Measurements from ENCODE around the gene AKAP13. TPM values are rescaled to one million over a fixed set of nuclear protein-coding genes. Genes with fewer than 3 reads are reported as not detected.
A peak's percentile ranks its signal among the peaks of the same experiment; 100 is the strongest.
"Not testable (repeated sequence)": the region's sequence is repeated elsewhere in the genome, so short reads cannot be mapped to it uniquely, and the experiment has no call there.

AKAP13 gene
- polyA plus RNA-seq, 1 donor from 2014 or later: 10.0 TPM

DNA sequence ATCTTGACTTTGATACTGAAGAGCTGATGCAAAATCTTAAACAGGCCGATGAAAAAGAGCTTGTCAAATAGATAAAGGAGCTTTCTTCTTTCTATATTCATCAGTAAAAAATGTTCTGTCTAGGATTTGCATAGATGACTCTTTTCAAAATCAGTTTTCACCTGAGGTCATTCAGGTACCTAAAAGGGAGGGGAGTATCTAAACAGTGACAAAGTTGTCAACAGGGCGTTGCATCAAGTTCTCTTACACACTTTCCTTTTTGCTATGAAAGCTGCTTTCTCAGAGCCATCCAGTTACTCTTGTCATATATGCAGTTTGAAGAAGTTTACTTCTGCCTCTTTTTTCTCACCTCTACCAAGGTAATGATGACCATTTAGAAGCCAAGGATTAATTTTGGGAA is 60.0 kb downstream of the AKAP13 start:
- Histone ChIP-seq H3K9ac (ENCODE audit: low read length) (no peak overlapping the region), H3K9me2 (ENCODE audit: insufficient read depth, low read length) (no peaks in the 10 kb centered on the region), H3K9me3 (ENCODE audit: low read length) (no peaks in the 10 kb centered on the region), H2AFZ (ENCODE audit: low read depth, low read length) (no peak overlapping the region), H3K4me3 (ENCODE audit: low read length) (no peak overlapping the region), H3K36me3 (ENCODE audit: insufficient read depth, low read length) (no peaks in the 10 kb centered on the region), H3K4me2 (ENCODE audit: low read length) (no peak overlapping the region), H3K27me3 (ENCODE audit: insufficient read depth, low read depth, low read length) (no peaks in the 10 kb centered on the region), H3K27ac (ENCODE audit: low read length) (no peak overlapping the region), H3K79me2 (replicated peaks; ENCODE audit: insufficient read depth, low read length) (peaks cover 10% of the 10 kb centered on the region), H4K20me1 (ENCODE audit: insufficient read depth) (no peaks in the 10 kb centered on the region), H3F3A (ENCODE audit: insufficient read depth, low read length, poor library complexity, severe bottlenecking) (peaks cover 8% of the 10 kb centered on the region)
- TF ChIP-seq MXI1 (conservative IDR thresholded peaks at IDR 0.05; ENCODE audit: poor library complexity, severe bottlenecking) (no peak), POLR2AphosphoS5 (IDR thresholded peaks at IDR 0.05) (no peak), RAD21 (conservative IDR thresholded peaks at IDR 0.05) (no peak), SMC3 (conservative IDR thresholded peaks at IDR 0.05; ENCODE audit: poor library complexity) (no peak), EP300 (conservative IDR thresholded peaks at IDR 0.05; ENCODE audit: poor library complexity, severe bottlenecking) (no peak), TAF1 (IDR thresholded peaks at IDR 0.05; ENCODE audit: low read depth) (no peak), CTCF (IDR thresholded peaks at IDR 0.05; ENCODE audit: poor library complexity, severe bottlenecking) (no peak), EZH2 (IDR thresholded peaks at IDR 0.05; ENCODE audit: borderline replicate concordance, insufficient read depth, low read length, poor library complexity, severe bottlenecking) (no peak)
- TF ChIP-seq, protein P1, sequence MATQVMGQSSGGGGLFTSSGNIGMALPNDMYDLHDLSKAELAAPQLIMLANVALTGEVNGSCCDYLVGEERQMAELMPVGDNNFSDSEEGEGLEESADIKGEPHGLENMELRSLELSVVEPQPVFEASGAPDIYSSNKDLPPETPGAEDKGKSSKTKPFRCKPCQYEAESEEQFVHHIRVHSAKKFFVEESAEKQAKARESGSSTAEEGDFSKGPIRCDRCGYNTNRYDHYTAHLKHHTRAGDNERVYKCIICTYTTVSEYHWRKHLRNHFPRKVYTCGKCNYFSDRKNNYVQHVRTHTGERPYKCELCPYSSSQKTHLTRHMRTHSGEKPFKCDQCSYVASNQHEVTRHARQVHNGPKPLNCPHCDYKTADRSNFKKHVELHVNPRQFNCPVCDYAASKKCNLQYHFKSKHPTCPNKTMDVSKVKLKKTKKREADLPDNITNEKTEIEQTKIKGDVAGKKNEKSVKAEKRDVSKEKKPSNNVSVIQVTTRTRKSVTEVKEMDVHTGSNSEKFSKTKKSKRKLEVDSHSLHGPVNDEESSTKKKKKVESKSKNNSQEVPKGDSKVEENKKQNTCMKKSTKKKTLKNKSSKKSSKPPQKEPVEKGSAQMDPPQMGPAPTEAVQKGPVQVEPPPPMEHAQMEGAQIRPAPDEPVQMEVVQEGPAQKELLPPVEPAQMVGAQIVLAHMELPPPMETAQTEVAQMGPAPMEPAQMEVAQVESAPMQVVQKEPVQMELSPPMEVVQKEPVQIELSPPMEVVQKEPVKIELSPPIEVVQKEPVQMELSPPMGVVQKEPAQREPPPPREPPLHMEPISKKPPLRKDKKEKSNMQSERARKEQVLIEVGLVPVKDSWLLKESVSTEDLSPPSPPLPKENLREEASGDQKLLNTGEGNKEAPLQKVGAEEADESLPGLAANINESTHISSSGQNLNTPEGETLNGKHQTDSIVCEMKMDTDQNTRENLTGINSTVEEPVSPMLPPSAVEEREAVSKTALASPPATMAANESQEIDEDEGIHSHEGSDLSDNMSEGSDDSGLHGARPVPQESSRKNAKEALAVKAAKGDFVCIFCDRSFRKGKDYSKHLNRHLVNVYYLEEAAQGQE (IDR thresholded peaks at IDR 0.05; ENCODE audit: borderline replicate concordance): no peak

- not testable (repeated sequence) for H3K4me2 ChIP-seq (ENCODE audit: low read length); H3K9me3 ChIP-seq (ENCODE audit: low read length); H3K36me3 ChIP-seq (ENCODE audit: insufficient read depth, low read length); H3K9ac ChIP-seq (ENCODE audit: low read length); H4K20me1 ChIP-seq (ENCODE audit: insufficient read depth); H3K27ac ChIP-seq (ENCODE audit: low read length); H2AFZ ChIP-seq (ENCODE audit: low read depth, low read length); H3K27me3 ChIP-seq (ENCODE audit: insufficient read depth, low read depth, low read length); H3F3A ChIP-seq (ENCODE audit: insufficient read depth, low read length, poor library complexity, severe bottlenecking); H3K9me2 ChIP-seq (ENCODE audit: insufficient read depth, low read length); H3K4me3 ChIP-seq (ENCODE audit: low read length)
- peaks cover 15% of the 10 kb centered on the region for H3K79me2 ChIP-seq (replicated peaks; ENCODE audit: insufficient read depth, low read length)
Observed at GRCh38 chr15:85441854-85442253, 61.5 kb downstream of the AKAP13 start.

DNA sequence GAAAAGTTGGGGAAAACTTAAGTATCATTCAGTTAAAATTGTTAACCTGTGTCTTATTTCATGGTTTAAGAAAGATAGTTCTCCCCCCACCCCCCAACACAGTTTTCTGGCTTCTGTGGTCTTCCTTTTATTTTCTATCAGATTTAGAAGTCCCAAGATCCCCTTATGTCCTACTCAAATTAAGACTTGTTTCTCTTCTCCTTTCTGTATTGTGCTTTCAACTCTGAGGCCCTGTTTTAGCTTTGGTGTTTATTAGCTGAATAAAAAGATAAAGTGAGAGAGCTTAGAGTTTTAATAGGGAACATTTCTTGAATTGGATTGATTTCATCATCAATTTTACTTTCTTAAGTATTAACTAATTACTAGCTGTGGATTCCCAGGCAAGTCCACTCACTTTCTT is 62.6 kb downstream of the AKAP13 start:
- no peak for TF ChIP-seq CTCF (IDR thresholded peaks at IDR 0.05; ENCODE audit: poor library complexity, severe bottlenecking)
- Histone ChIP-seq H3K4me3 (ENCODE audit: low read length) (peak overlapping the region; percentile 45), H3K27me3 (ENCODE audit: insufficient read depth, low read depth, low read length) (no peaks in the 10 kb centered on the region), H3K9me2 (ENCODE audit: insufficient read depth, low read length) (no peaks in the 10 kb centered on the region), H3K4me2 (ENCODE audit: low read length) (peak overlapping the region; percentile 54), H3K36me3 (ENCODE audit: insufficient read depth, low read length) (no peaks in the 10 kb centered on the region), H2AFZ (ENCODE audit: low read depth, low read length) (no peak overlapping the region), H3K79me2 (replicated peaks; ENCODE audit: insufficient read depth, low read length) (peaks cover 19% of the 10 kb centered on the region), H3F3A (ENCODE audit: insufficient read depth, low read length, poor library complexity, severe bottlenecking) (peaks cover 8% of the 10 kb centered on the region), H3K9me3 (ENCODE audit: low read length) (no peaks in the 10 kb centered on the region), H3K27ac (ENCODE audit: low read length) (peak overlapping the region; percentile 72), H4K20me1 (ENCODE audit: insufficient read depth) (no peaks in the 10 kb centered on the region), H3K9ac (ENCODE audit: low read length) (no peak overlapping the region)

All from neural cell (in vitro differentiated cells).